ENCODE results near the gene ZC3H12D. TPM values are rescaled to one million over a fixed set of nuclear protein-coding genes. Genes with fewer than 3 reads are reported as not detected.
A peak's percentile ranks its signal among the peaks of the same experiment; 100 is the strongest.

The ZC3H12D gene
- total RNA-seq, 1 donor from 2014 or later, result 3.0 TPM

GRCh38 chr6:149459761-149460160, 25.1 kb downstream of the ZC3H12D start:
- DNase-seq (ENCODE audit: low spot score), result no peak

- DNase-seq (ENCODE audit: low spot score), result no peak
These were observed 26.0 kb downstream of the ZC3H12D start for GRCh38 chr6:149458806-149459205.

DNA sequence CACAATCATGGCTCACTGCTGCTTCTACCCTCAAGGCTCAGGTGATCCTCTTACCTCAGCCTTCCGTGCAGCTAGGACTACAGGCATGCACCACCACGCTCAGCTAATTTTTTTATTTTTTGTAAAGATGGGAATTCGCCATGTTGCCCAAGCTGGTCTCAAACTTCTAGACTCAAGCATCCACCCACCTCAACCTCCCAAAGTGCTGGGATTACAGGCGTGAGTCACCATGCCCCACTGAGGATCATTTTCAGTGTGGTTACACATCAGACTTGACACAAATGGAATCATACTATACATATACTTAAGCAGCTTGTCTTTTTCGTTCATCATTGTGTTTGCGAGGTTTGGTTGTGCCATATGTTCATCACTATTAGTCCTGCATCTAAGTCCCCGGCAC, 26.6 kb downstream of the ZC3H12D start:
- no peak for DNase-seq (ENCODE audit: low spot score)

DNA sequence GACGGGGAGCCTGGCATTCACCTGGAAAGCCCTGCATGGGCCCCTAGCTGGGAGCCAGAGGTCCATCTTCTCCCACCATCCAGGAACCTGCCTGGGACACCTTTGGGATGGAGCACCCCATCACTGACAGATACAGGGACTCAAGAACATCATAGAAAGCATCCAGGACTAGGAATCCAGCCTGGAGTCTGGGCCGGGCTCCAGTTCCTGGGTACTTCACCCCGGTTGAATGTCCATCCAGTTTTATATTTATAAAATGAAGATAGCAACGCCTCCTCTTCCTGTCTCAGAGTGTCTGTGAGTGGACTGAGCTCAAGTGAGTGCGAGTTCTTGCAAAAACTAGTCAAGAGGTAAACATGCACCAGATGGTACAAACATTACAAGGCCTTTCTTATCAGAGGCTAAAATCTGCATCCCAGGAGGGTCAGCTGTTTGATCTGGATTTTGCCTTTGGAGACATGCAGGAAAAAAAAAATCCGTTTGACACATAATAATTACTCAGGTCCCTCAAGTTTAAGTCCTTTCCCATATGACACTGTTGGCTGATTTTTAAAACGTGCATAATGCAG, 27.4 kb downstream of the ZC3H12D start:
- DNase-seq (ENCODE audit: low spot score), result no peak

GRCh38 chr6:149456311-149457021, 28.3 kb downstream of the ZC3H12D start:
- no peak for DNase-seq (ENCODE audit: low spot score)

DNA sequence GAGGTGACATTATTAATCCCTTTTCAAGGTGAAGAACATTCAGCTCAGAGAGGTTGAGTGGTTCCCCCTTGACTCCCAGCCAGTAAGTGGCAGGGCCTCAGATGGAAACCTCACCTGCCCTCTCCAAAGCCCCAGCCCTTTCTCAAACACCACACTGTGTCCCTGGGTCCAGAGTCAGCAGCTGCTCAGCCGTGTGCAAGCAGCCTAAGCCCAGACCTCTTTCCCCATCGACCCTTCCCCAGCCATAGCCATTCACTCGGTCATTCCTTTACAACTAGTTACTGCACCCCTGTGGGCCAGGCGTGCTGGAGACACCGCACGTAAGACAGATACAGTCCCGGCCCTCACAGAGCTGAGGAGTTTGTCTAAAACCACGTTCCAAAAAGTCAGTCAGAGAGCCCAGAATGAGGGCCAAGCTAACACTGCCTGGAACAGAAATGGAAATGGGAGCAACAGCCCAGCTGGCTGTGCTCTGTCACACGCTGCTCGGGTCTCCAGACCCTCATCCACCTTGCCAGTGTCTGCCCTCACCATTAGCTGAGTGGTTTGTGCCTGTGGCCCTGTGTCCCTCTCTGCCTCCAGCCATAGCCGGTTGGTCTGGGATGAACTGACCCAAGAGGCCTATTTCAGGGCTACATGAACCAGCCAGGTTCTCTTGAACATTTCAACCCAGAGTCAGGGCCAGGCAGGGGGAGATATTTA, 29.6 kb downstream of the ZC3H12D start:
- no peak for DNase-seq (ENCODE audit: low spot score)

DNA sequence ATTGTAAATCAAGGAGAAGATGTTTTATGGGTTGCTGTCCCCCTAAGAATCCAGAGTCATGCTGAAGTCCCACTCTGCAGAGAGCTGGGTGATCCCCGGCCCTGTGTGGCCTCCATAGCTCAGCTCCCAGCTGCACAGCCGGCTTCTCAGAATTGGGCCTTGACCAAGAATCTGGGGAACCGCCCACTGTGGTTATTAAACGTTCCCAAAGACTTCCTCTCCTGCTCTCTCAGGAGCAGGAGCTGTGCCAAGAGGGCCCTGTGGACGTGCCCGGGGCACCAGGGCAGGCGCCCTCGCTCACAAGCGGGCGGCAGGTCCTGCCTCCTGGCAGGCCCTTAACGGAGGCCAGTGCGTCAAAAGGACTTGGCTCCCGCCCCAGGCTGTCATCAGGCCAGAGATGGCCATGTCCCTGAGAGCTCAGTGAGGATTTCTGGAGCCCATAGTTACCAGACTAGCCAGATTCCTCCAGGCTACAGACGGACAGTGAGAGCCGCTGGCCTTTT, 30.4 kb downstream of the ZC3H12D start:
- DNase-seq (ENCODE audit: low spot score), result peak; percentile 97

DNA sequence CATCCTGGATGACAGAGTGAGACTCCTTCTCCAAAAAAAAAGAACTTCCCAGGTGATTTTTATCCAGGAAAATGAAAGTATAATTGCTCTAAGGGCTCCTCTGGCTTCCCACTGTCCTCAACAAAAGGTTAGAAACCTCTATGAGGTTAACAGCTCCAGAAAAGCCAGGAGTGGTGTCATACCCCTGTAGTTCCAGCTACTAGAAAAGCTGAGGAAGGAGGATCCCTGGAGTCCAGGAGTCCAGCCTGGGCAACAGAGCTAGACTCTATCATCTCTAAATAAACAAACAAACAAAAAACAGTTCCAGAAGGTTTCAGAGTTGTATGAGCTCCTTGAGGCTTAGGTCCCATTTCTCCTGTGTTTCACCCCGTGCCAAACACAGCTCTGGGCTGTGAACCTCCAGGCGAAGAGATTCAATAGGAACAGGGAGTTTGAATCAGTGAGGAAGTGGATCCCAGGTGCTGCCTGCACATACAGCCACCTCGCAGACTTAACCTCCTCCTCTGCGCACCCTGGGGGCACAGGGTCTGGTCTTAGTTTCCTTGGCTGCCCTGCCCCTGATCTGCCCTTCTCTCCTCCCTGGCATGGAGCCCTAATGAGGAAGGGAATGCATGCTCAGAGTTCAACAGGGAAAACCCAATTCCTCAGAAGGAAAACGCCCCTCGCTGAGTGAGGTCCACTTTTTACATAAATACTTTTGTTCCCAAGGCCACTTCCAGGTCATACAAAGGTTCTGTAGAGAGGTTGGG, 31.0 kb downstream of the ZC3H12D start:
- DNase-seq (ENCODE audit: low spot score), result no peak

DNA sequence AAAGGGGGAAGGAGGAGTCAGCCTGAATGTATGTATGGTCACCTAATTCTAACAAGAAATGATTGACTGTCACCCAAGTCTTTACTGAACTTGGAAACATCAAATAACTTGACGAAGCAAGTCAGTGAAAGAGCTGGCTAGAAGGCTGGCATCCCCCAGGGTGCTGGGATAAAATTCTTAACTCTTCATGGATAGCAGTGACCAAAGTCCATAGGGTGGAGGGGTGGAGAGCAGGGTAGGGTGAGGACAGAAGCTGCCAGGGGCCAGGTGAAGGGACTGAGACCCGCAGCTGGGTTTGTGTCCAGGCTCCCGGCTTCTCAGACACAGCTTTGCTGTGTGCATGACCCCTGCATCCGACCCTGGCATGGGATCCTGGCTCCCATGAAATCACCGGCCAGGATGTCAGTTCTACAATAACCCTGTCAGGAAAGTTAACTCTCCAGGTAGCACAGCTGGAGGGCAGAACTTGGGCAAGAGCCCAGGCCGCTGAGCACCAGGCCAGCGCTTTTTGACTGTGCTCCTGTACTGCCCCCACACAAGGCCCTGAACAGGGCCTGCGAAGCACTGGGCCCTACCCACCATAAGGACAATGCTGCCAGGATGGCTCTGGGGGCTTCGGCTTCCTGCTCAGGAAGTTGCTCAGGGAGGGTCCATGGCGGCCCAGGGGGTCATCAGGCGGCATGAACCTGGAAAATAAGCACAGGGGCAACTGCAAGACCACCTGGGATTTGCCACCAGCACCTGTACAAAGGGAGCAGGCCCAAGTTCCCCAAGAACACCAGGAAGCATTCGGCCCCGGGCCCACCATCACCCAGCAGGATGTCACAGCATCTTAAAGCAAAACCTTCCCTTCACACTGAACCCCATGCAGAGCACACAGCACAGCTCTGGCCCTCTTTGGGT, 32.5 kb downstream of the ZC3H12D start:
- no peak for DNase-seq (ENCODE audit: low spot score)

DNA sequence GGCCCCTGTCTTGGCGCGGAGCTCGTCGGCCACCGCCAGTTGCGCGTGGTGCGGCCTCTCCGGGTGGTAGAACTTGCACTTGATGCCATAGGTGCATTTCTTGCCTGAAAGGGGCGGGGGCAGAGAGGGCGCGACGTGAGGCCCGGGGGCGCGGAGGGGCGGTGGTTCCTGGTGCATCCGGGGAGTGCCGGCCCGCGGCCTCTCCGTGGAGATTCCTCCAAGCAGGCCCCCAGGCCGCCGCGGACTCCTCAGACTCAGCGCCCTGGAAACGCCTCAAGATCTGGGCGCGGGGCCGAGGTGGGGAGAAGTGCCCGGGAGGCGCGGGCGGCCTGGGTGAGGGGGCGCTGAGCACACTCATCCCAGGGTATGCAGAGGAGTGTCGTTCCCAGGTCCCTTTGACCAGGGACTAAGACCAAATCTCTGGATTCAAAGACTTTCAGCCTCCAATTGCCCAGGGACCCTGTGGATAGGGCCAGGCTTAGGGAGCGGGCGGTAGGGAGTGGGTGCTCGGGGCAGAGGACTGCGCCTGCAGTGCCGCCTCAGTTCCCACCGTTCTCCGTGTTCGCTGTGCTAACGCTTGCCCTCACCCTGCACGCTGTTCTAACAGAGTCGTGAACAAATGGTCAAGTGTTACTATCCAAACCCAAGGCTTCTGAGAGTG, 33.3 kb downstream of the ZC3H12D start:
- DNase-seq (ENCODE audit: low spot score), result no peak

DNA sequence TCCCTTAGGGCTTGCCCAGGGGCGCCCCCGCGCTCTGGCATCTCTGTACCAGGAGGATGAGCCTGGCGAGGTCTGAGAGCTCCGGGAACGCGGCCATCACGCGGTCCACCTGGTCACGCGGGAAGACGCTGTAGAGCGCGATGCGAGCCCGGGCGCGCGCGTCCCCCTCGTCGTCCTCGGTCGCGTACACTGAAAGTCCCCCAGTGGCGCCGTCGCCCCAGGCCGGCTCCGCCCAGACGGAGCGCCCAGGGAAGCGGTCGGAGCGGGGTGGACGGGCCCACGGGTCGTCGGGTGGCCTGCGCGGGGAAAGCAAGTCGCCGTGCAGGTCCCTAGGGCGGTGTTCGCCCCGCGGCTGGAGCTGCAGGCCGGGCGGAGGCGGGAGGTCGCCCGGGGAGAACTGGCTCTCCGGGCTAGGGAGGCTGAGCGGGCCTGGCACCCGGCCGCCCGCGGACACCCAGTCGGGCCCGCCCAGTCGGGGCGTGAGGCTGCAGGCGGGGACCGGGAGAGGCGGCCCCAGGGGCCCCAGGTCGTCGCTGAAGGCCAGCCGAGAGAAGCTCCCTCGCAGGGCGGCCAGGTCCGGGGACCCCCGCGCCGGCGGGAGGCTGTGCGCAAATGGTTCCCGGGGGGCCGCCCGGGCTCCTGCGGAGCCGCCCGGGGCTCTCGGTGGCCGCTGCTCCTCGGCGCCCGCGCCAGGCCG, 34.0 kb downstream of the ZC3H12D start:
- DNase-seq (ENCODE audit: low spot score), result no peak

DNA sequence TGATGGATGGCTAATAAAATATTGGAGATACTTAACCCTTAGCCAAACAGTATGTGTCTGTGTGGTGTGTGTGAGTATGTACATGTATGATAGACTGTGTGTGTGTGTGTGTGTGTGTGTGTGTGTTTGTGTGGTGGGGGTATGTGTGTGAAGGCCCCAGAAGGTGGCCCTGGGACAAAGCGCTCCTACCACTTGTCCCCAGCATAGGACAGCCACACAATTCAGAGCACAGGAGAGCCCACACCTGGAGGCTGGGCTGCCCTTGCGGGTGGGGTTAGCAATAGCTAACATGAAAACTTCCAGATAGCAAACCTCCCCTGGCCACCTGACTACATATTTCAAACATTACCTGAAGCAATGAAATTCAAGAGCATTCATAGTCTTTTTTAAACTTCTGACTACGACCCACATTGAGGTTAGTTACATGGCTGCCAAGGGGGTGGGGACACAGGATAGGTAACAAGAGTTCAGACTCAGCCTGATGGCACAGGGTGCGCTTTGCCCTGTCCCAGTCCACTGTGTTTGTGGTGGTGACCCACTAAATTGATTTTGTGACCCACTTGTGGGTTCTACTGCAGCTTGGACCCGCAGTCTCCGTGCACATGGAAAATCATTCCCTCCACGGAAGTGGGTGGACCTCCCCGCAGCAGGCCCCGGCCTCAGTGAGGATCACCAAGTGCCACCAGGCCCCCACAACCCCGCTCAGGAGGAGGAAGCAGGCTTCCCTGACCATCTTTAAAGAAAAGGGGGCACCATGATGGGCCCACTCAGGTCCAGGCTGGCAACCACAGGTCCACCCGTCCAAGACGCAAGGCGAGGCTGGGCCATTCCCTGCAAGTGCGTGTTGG, 34.8 kb downstream of the ZC3H12D start:
- no peak for DNase-seq (ENCODE audit: low spot score)

DNA sequence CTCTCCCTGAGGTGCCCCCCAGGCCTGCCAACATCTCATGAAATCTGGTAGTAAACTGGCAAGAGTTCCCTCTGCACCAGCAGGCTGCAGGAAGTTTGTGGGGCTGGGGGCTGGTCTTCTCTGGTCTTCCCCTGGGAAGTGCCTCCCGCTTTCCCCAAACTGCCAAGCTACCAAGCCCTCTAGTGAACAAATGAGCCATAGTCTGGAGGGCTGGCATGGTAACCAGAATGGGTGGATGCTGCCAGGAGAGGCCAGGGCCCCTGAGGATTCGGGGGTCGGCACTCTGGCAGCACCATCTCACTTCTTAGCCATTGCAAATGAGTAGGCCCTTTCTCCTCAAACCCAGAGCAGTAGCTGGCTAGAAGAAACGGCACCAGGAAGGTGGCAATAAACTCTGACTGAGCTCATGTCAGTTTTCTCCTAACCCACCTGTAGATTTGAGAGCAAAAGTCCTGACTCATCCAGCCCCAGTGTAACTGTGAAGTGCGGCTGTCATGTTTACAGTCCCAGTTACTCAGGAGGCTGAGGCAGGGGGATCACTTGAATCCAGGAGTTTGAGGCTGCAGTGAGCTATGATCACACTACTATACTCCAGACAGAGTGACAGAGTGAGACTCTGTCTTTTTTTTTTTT, 35.9 kb downstream of the ZC3H12D start:
- DNase-seq (ENCODE audit: low spot score), result no peak

- DNase-seq (ENCODE audit: low spot score), result no peak
These were observed 37.9 kb downstream of the ZC3H12D start for GRCh38 chr6:149446791-149447376.

- no peak for DNase-seq (ENCODE audit: low spot score)
These were observed 39.2 kb downstream of the ZC3H12D start for GRCh38 chr6:149445573-149445972.

- no peak for DNase-seq (ENCODE audit: low spot score)
These were observed 39.7 kb downstream of the ZC3H12D start for GRCh38 chr6:149445095-149445466.

- DNase-seq (ENCODE audit: low spot score), result peak; percentile 51
These were observed 40.3 kb downstream of the ZC3H12D start for GRCh38 chr6:149444360-149445094.
